ENCODE data around the gene PHACTR2. TPM values are rescaled to one million over a fixed set of nuclear protein-coding genes. Genes with fewer than 3 reads are reported as not detected.
"Not testable (repeated sequence)": the region's sequence is repeated elsewhere in the genome, so short reads cannot be mapped to it uniquely, and the experiment has no call there.

The PHACTR2 gene
- total and polyA plus RNA-seq, 4 donors, result 11.0 to 119 (median 43.8) TPM

DNA sequence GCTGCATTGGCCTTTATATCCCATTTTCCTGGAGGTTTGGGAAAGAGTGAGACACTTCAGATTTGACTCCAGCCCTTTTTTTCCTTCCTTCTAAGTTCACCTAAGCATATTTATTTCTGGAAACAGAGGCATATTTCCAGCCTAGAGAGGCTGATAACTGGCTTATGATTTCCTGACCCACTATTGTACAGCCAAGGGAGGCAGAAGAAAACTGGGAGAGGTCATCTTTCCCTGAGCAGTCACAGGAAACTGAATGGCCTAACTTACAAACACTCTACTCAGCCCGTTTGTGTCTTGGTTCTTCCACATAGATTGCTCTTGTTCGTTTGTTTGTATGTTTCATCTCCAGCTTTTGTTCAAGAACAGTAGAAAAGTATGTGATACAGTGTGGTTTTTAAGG is 101.2 kb downstream of the PHACTR2 start:
- no peaks in the 10 kb centered on the region for H3K9me3 ChIP-seq (ENCODE audit: control insufficient read depth in 4 of 4, insufficient read depth in 3 of 4, low read length in 3 of 4)
- peaks cover 0 to 20% (median 9%) of the 10 kb centered on the region in 5 donors for H3K4me1 ChIP-seq (ENCODE audit: control insufficient read depth in 5 of 5, insufficient read depth in 5 of 5, low read length in 5 of 5)
- TF ChIP-seq, protein P1, sequence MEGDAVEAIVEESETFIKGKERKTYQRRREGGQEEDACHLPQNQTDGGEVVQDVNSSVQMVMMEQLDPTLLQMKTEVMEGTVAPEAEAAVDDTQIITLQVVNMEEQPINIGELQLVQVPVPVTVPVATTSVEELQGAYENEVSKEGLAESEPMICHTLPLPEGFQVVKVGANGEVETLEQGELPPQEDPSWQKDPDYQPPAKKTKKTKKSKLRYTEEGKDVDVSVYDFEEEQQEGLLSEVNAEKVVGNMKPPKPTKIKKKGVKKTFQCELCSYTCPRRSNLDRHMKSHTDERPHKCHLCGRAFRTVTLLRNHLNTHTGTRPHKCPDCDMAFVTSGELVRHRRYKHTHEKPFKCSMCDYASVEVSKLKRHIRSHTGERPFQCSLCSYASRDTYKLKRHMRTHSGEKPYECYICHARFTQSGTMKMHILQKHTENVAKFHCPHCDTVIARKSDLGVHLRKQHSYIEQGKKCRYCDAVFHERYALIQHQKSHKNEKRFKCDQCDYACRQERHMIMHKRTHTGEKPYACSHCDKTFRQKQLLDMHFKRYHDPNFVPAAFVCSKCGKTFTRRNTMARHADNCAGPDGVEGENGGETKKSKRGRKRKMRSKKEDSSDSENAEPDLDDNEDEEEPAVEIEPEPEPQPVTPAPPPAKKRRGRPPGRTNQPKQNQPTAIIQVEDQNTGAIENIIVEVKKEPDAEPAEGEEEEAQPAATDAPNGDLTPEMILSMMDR (IDR thresholded peaks at IDR 0.05; ENCODE audit: control extremely low read depth, extremely low read depth), result no peak
- H3K9ac ChIP-seq (ENCODE audit: insufficient read depth in 1 of 2, low read length in 2 of 2), result no peak overlapping the region
- ATAC-seq (ENCODE audit: insufficient read depth, low FRiP score) (no peak), DNase-seq (no peak)
- no peak overlapping the region for H3K4me3 ChIP-seq
- no peaks in the 10 kb centered on the region for H3K27me3 ChIP-seq (ENCODE audit: control insufficient read depth in 3 of 3, insufficient read depth in 3 of 3, low read length in 2 of 3)
- 58 to 63% methylated on average over 2 of the region's 2 CpGs for WGBS, 2 donors
- H3K36me3 ChIP-seq (ENCODE audit: control insufficient read depth in 4 of 4, insufficient read depth in 4 of 4, low read length in 4 of 4), result peaks cover 7 to 19% (median 12%) of the 10 kb centered on the region in 4 donors
- H3K27ac ChIP-seq (ENCODE audit: low read depth in 1 of 2, low read length in 1 of 2), result peak overlapping the region in 1 of 2 donors; percentile 41

DNA sequence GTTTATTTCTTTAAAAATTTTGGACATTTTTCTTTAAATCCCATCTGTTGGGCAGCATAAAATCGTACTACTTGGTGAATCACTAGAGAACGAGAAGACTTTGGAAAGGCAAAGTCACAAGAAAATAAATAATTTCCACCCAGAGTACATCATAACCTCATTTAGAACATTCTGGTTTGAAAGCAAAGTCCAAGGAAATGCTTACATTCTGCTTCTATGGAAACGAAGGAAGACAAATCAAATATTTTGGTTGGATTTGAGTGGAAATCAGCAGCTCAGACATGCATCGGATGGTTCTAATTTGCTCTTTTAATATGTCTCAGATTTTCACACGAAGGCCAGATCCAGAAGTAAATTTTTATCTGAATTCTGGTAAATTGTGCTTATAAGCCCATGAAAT is 104.7 kb downstream of the PHACTR2 start:
- TF ChIP-seq, protein P1 (IDR thresholded peaks at IDR 0.05; ENCODE audit: control extremely low read depth, extremely low read depth), result no peak
- no peaks in the 10 kb centered on the region for H3K27me3 ChIP-seq (ENCODE audit: control insufficient read depth in 3 of 3, insufficient read depth in 3 of 3, low read length in 2 of 3)
- no peak for ATAC-seq (ENCODE audit: insufficient read depth, low FRiP score)
- H3K4me1 ChIP-seq (ENCODE audit: control insufficient read depth in 5 of 5, insufficient read depth in 5 of 5, low read length in 5 of 5), result peaks cover 0 to 5% (median 0%) of the 10 kb centered on the region in 5 donors
- 83 to 92% methylated on average over 5 of the region's 5 CpGs for WGBS, 2 donors
- peaks cover 3 to 20% (median 14%) of the 10 kb centered on the region in 4 donors for H3K36me3 ChIP-seq (ENCODE audit: control insufficient read depth in 4 of 4, insufficient read depth in 4 of 4, low read length in 4 of 4)
- H3K27ac ChIP-seq (ENCODE audit: low read depth in 1 of 2, low read length in 1 of 2), result no peak overlapping the region
- DNase-seq, result no peak
- no peak overlapping the region for H3K4me3 ChIP-seq
- H3K9me3 ChIP-seq (ENCODE audit: control insufficient read depth in 4 of 4, insufficient read depth in 3 of 4, low read length in 3 of 4), result peaks cover 0 to 2% (median 0%) of the 10 kb centered on the region in 4 donors
- H3K9ac ChIP-seq (ENCODE audit: insufficient read depth in 1 of 2, low read length in 2 of 2), result no peak overlapping the region

DNA sequence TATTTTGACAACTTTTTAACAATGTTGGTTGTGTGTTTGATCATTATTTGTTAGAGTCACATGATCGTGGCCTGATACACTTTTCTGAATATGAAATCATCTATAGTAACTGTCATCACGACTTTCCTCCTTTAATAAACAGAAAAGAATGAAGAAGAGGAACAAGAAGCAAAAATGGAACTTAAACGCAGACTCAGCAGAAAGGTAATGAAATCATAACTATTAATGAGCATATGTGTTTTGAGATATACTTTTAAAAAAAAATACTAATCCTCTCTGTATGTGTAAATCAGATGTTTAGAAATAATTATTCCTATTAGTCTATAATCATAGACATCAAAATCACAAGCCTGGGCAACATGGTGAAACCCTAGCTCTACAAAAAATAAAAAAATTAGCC is 105.3 kb downstream of the PHACTR2 start:
- ATAC-seq (ENCODE audit: insufficient read depth, low FRiP score) (no peak), DNase-seq (no peak)
- Histone ChIP-seq H3K36me3 (ENCODE audit: control insufficient read depth in 4 of 4, insufficient read depth in 4 of 4, low read length in 4 of 4) (peaks cover 3 to 24% (median 15%) of the 10 kb centered on the region in 4 donors), H3K9me3 (ENCODE audit: control insufficient read depth in 4 of 4, insufficient read depth in 3 of 4, low read length in 3 of 4) (peaks cover 0 to 2% (median 0%) of the 10 kb centered on the region in 4 donors), H3K27ac (ENCODE audit: low read depth in 1 of 2, low read length in 1 of 2) (no peak overlapping the region), H3K4me1 (ENCODE audit: control insufficient read depth in 5 of 5, insufficient read depth in 5 of 5, low read length in 5 of 5) (peaks cover 0 to 5% (median 0%) of the 10 kb centered on the region in 5 donors), H3K4me3 (no peak overlapping the region), H3K9ac (ENCODE audit: insufficient read depth in 1 of 2, low read length in 2 of 2) (no peak overlapping the region), H3K27me3 (ENCODE audit: control insufficient read depth in 3 of 3, insufficient read depth in 3 of 3, low read length in 2 of 3) (no peaks in the 10 kb centered on the region)
- TF ChIP-seq, protein P1 (IDR thresholded peaks at IDR 0.05; ENCODE audit: control extremely low read depth, extremely low read depth), result no peak
- WGBS, 2 donors, result 80 to 88% methylated on average over 3 of the region's 3 CpGs

DNA sequence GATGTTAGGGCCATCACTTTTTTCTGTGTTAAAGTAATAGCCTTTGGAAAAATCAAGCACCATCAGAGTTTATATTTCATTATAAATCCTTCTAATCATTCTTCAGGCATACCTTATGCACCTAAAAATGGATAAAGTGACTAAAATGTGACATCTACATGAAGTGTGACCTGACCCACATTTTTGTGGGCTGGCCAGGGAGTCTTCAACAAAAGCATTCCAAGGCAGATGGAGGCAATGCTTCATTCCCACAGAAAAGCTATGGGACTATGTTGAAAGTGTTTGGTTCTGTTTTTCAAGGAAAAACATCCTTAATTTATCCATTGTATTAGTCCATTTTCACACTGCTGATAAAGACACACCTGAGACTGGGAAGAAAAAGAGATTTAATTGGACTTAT is 106.6 kb downstream of the PHACTR2 start:
- DNase-seq, result no peak
- Histone ChIP-seq H3K9ac (ENCODE audit: insufficient read depth in 1 of 2, low read length in 2 of 2) (no peak overlapping the region), H3K9me3 (ENCODE audit: control insufficient read depth in 4 of 4, insufficient read depth in 3 of 4, low read length in 3 of 4) (peaks cover 0 to 2% (median 0%) of the 10 kb centered on the region in 4 donors), H3K4me1 (ENCODE audit: control insufficient read depth in 5 of 5, insufficient read depth in 5 of 5, low read length in 5 of 5) (no peaks in the 10 kb centered on the region), H3K4me3 (no peak overlapping the region), H3K27ac (ENCODE audit: low read depth in 1 of 2, low read length in 1 of 2) (no peak overlapping the region), H3K27me3 (ENCODE audit: control insufficient read depth in 3 of 3, insufficient read depth in 3 of 3, low read length in 2 of 3) (no peaks in the 10 kb centered on the region), H3K36me3 (ENCODE audit: control insufficient read depth in 4 of 4, insufficient read depth in 4 of 4, low read length in 4 of 4) (peaks cover 8 to 31% (median 18%) of the 10 kb centered on the region in 4 donors)
- TF ChIP-seq, protein P1 (IDR thresholded peaks at IDR 0.05; ENCODE audit: control extremely low read depth, extremely low read depth), result no peak
- no peak for ATAC-seq (ENCODE audit: insufficient read depth, low FRiP score)

DNA sequence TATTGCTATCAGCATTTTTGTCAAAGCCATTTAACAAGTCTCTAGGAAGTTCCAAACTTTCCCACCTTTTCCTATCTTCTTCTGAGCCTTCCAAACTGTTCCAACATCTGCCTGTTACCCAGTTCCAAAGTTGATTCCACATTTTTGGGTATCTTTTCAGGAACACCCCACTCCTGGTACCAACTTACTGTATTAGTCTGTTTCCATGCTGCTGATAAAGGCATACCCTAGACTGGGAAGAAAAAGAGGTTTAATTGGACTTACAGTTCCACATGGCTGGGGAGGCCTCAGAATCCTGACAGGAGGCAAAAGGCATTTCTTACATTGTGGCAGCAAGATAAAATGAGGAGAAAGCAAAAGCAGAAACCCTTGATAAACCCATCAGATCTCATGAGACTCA is 108.6 kb downstream of the PHACTR2 start:
- not testable (repeated sequence) for ATAC-seq (ENCODE audit: insufficient read depth, low FRiP score); H3K9me3 ChIP-seq (ENCODE audit: control insufficient read depth in 4 of 4, insufficient read depth in 3 of 4, low read length in 3 of 4); H3K9ac ChIP-seq (ENCODE audit: insufficient read depth in 1 of 2, low read length in 2 of 2); H3K4me3 ChIP-seq; DNase-seq; H3K27ac ChIP-seq (ENCODE audit: low read depth in 1 of 2, low read length in 1 of 2); H3K27me3 ChIP-seq (ENCODE audit: control insufficient read depth in 3 of 3, insufficient read depth in 3 of 3, low read length in 2 of 3); H3K4me1 ChIP-seq (ENCODE audit: control insufficient read depth in 5 of 5, insufficient read depth in 5 of 5, low read length in 5 of 5)
- peaks cover 12 to 37% (median 28%) of the 10 kb centered on the region in 4 donors for H3K36me3 ChIP-seq (ENCODE audit: control insufficient read depth in 4 of 4, insufficient read depth in 4 of 4, low read length in 4 of 4)
